Measurements from ENCODE around the gene TPST2. TPM values are rescaled to one million over a fixed set of nuclear protein-coding genes. Genes with fewer than 3 reads are reported as not detected.

TPST2 gene
- polyA plus RNA-seq, 3 donors: 62.8 to 83.8 (median 69.5) TPM

DNA sequence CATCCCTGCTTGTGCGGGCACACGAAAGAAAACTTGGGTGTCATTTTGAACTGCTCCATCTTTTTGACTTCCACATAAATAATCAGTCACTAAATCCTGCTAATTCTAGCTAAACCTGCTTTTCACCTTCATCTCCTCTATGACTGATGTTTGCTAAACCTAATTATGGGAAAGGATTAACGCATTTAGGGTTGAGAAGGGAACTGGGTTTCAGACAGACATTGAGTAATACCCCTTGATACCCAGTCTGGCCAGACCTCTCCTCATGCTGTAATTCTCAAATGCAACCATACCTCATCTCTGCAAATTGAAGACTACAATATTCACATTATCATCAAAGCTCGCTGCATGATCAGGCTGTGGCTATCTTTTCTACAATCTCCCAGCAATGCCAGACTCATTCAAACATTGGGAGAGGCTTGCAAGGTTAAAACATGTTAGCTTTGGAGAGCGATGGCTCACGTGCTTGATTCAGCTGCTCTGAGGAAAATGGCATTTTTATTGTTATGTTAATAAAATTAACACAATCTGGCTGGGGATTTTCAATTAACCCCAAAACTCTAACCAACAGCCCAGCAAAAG, 108.7 kb downstream of the TPST2 start:
- H3K9ac ChIP-seq (ENCODE audit: insufficient read depth, low read length, poor library complexity, severe bottlenecking): no peak overlapping the region
- peaks cover 81% of the 10 kb centered on the region for H3K4me1 Mint-ChIP-seq
- no peak overlapping the region for H3K4me2 ChIP-seq (replicated peaks; ENCODE audit: extremely low read depth, low read length, poor library complexity, severe bottlenecking)

DNA sequence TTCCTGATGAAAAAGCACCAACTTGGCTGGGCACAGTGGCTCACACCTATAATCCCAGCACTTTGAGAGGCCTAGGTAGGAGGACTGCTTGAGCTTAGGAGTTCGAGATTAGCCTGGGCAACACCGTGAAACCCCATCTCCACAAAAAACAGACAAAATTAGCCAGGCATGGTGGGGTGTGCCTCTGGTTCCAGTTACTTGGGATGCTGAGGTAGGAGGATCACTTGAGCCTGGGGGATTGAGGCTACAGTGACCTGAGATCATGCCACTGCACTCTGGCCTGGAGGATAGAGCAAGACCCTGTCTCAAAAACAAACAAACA, 109.4 kb downstream of the TPST2 start:
- no peaks in the 10 kb centered on the region for H3K27me3 ChIP-seq (ENCODE audit: control insufficient read depth in 2 of 2, insufficient read depth in 2 of 2, low read length in 2 of 2)
- H3K4me3 ChIP-seq (replicated peaks in 1 of 3; ENCODE audit: low read depth in 2 of 3, low read length in 3 of 3): no peak overlapping the region
- H3K4me1 ChIP-seq (ENCODE audit: control insufficient read depth in 1 of 2, insufficient read depth in 2 of 2, low read length in 2 of 2): peaks cover 77 to 86% of the 10 kb centered on the region in 2 donors
- H3K36me3 Mint-ChIP-seq: peaks cover 18 to 23% of the 10 kb centered on the region in 2 donors
- H3K4me1 Mint-ChIP-seq: peaks cover 79% of the 10 kb centered on the region
- no CpG with 5 or more reads among the region's 2 CpGs for WGBS (ENCODE audit: insufficient coverage)
- no peak for DNase-seq
- no peaks in the 10 kb centered on the region for H3K9me3 Mint-ChIP-seq
- peak overlapping the region in 1 of 2 donors; percentile 68 for H3K27ac ChIP-seq (ENCODE audit: low read depth in 1 of 2, low read length in 2 of 2)
- H3K9me3 ChIP-seq (replicated peaks in 1 of 2; ENCODE audit: control insufficient read depth in 1 of 2, insufficient read depth in 1 of 2, low read length in 2 of 2): no peaks in the 10 kb centered on the region
- H3K36me3 ChIP-seq (replicated peaks in 1 of 2; ENCODE audit: control insufficient read depth in 1 of 2, insufficient read depth in 2 of 2, low read length in 2 of 2): no peaks in the 10 kb centered on the region
- H2AFZ ChIP-seq (ENCODE audit: insufficient read depth, low read depth, low read length, poor library complexity, severe bottlenecking): no peak overlapping the region
- intact Hi-C loops (cut with micrococcal nuclease): loop anchor here in 1 of 2 donors (5.0 kb wide), 2 partner anchors 48 to 112 kb away; partner anchors contain the start of gene TPST2
- no peaks in the 10 kb centered on the region for H3K27me3 Mint-ChIP-seq (ENCODE audit: low read depth in 3 of 3)
- no peak overlapping the region for H3K9ac ChIP-seq (ENCODE audit: insufficient read depth, low read length, poor library complexity, severe bottlenecking)
- no peak overlapping the region for H3K4me3 Mint-ChIP-seq
- TF ChIP-seq, protein P1, sequence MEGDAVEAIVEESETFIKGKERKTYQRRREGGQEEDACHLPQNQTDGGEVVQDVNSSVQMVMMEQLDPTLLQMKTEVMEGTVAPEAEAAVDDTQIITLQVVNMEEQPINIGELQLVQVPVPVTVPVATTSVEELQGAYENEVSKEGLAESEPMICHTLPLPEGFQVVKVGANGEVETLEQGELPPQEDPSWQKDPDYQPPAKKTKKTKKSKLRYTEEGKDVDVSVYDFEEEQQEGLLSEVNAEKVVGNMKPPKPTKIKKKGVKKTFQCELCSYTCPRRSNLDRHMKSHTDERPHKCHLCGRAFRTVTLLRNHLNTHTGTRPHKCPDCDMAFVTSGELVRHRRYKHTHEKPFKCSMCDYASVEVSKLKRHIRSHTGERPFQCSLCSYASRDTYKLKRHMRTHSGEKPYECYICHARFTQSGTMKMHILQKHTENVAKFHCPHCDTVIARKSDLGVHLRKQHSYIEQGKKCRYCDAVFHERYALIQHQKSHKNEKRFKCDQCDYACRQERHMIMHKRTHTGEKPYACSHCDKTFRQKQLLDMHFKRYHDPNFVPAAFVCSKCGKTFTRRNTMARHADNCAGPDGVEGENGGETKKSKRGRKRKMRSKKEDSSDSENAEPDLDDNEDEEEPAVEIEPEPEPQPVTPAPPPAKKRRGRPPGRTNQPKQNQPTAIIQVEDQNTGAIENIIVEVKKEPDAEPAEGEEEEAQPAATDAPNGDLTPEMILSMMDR (IDR thresholded peaks at IDR 0.05): no peak
- H3K79me2 ChIP-seq (ENCODE audit: insufficient read depth, low read length): peaks cover 60% of the 10 kb centered on the region
- no peak overlapping the region for H3K4me2 ChIP-seq (replicated peaks; ENCODE audit: extremely low read depth, low read length, poor library complexity, severe bottlenecking)
- H3K27ac Mint-ChIP-seq: peak overlapping the region in 5 of 7 donors; percentile 13 to 56 (median 45)
- no peaks in the 10 kb centered on the region for H4K20me1 ChIP-seq (ENCODE audit: insufficient read depth, low read length)

More for the DNA sequence above, 108.7 kb downstream of the TPST2 start:
- H3K79me2 ChIP-seq (ENCODE audit: insufficient read depth, low read length): peaks cover 65% of the 10 kb centered on the region
- H3K4me3 Mint-ChIP-seq: no peak overlapping the region
- no peak overlapping the region for H3K4me3 ChIP-seq (replicated peaks in 1 of 3; ENCODE audit: low read depth in 2 of 3, low read length in 3 of 3)
- WGBS (ENCODE audit: insufficient coverage): no CpG with 5 or more reads among the region's 6 CpGs
- intact Hi-C loops (cut with micrococcal nuclease): loop anchor here in 1 of 2 donors (5.0 kb wide), 2 partner anchors 49 to 111 kb away; partner anchors contain the start of gene TPST2
- no peaks in the 10 kb centered on the region for H3K9me3 ChIP-seq (replicated peaks in 1 of 2; ENCODE audit: control insufficient read depth in 1 of 2, insufficient read depth in 1 of 2, low read length in 2 of 2)
- no peaks in the 10 kb centered on the region for H3K9me3 Mint-ChIP-seq
- peak overlapping the region in 3 of 7 donors; percentile 42 to 96 (median 56) for H3K27ac Mint-ChIP-seq
- DNase-seq: no peak
- H2AFZ ChIP-seq (ENCODE audit: insufficient read depth, low read depth, low read length, poor library complexity, severe bottlenecking): no peak overlapping the region
- H3K4me1 ChIP-seq (ENCODE audit: control insufficient read depth in 1 of 2, insufficient read depth in 2 of 2, low read length in 2 of 2): peaks cover 72 to 83% of the 10 kb centered on the region in 2 donors
- TF ChIP-seq, protein P1 (IDR thresholded peaks at IDR 0.05): no peak
- H3K27ac ChIP-seq (ENCODE audit: low read depth in 1 of 2, low read length in 2 of 2): peak overlapping the region in 1 of 2 donors; percentile 98
- no peaks in the 10 kb centered on the region for H4K20me1 ChIP-seq (ENCODE audit: insufficient read depth, low read length)
- H3K36me3 ChIP-seq (replicated peaks in 1 of 2; ENCODE audit: control insufficient read depth in 1 of 2, insufficient read depth in 2 of 2, low read length in 2 of 2): peaks cover 0 to under 1% of the 10 kb centered on the region in 2 donors
- peaks cover 18 to 20% of the 10 kb centered on the region in 2 donors for H3K36me3 Mint-ChIP-seq
- no peaks in the 10 kb centered on the region for H3K27me3 Mint-ChIP-seq (ENCODE audit: low read depth in 3 of 3)
- no peaks in the 10 kb centered on the region for H3K27me3 ChIP-seq (ENCODE audit: control insufficient read depth in 2 of 2, insufficient read depth in 2 of 2, low read length in 2 of 2)

Measured in CD14-positive monocyte (primary cell).